ENCODE measurements around the gene NR6A1.

GRCh38 chr9:124490004-124490403, 281.1 kb downstream of the NR6A1 start:
- no peak for TF ChIP-seq CTCF (IDR thresholded peaks at IDR 0.05)
- TF ChIP-seq POLR2A (IDR thresholded peaks at IDR 0.05), result no peak

Data from ovary (tissue), 3 donors.